GM18505 (cell line): ENCODE data around the gene COL21A1.
"Not testable (repeated sequence)": the region's sequence is repeated elsewhere in the genome, so short reads cannot be mapped to it uniquely, and the experiment has no call there.

Experiments
- ATAC-seq: cut with Tn5 transposase; IDR thresholded peaks from one replicate; pipeline ENCODE4 v1.9.1; 2021; ENCODE audit not compliant: unreplicated experiment
- POLR2A ChIP-seq: IDR thresholded peaks from 4 replicates; pipeline ENCODE4 v1.6.1; 2011; ENCODE audit warnings: borderline replicate concordance; ENCODE audit not compliant: insufficient read depth, insufficient read length; ENCODE audit errors: extremely low read depth

The COL21A1 gene

GRCh38 chr6:56263596-56264315, 16.4 kb upstream of the COL21A1 start:
- no peak for TF ChIP-seq POLR2A
- ATAC-seq, result no peak

- not testable (repeated sequence) for ATAC-seq
These were observed 13.2 kb upstream of the COL21A1 start for GRCh38 chr6:56260593-56260992.

- ATAC-seq, result no peak
- no peak for TF ChIP-seq POLR2A
These were observed 12.1 kb upstream of the COL21A1 start for GRCh38 chr6:56259234-56260077.

GRCh38 chr6:56255349-56255748, 8.0 kb upstream of the COL21A1 start:
- ATAC-seq, result no peak
- TF ChIP-seq POLR2A, result no peak

GRCh38 chr6:56250266-56250665, 2.9 kb upstream of the COL21A1 start:
- no peak for ATAC-seq
- no peak for TF ChIP-seq POLR2A

GRCh38 chr6:56247654-56248122, 308 bp upstream of the COL21A1 start:
- ATAC-seq, result no peak
- TF ChIP-seq POLR2A, result no peak

GRCh38 chr6:56246541-56246880, 869 bp downstream of the COL21A1 start:
- no peak for ATAC-seq
- no peak for TF ChIP-seq POLR2A

GRCh38 chr6:56245903-56246351, 1.5 kb downstream of the COL21A1 start:
- no peak for ATAC-seq
- no peak for TF ChIP-seq POLR2A

GRCh38 chr6:56244528-56245253, 2.7 kb downstream of the COL21A1 start:
- no peak for TF ChIP-seq POLR2A
- no peak for ATAC-seq

- ATAC-seq, result no peak
- no peak for TF ChIP-seq POLR2A
These were observed 3.3 kb downstream of the COL21A1 start for GRCh38 chr6:56244089-56244488.

- peak; percentile 90 for ATAC-seq
- TF ChIP-seq POLR2A, result no peak
These were observed 3.8 kb downstream of the COL21A1 start for GRCh38 chr6:56243518-56244070.

GRCh38 chr6:56242346-56242745, 5.0 kb downstream of the COL21A1 start:
- no peak for TF ChIP-seq POLR2A

GRCh38 chr6:56241124-56241802, 6.1 kb downstream of the COL21A1 start:
- no peak for TF ChIP-seq POLR2A
- ATAC-seq, result no peak

More at GRCh38 chr6:56242346-56242745, 5.0 kb downstream of the COL21A1 start:
- no peak for ATAC-seq
